Tongue (tissue), 2 donors: ENCODE measurements around the gene LRATD1. TPM values are rescaled to one million over a fixed set of nuclear protein-coding genes. Genes with fewer than 3 reads are reported as not detected.

ENCODE experiments used
- DNase-seq: peaks from one replicate; pipeline ENCODE4 v3.0.0-alpha.2; 2015
- total RNA-seq: library from RNA; depleted of rRNA; stranded (reverse); fragments of >200 nt; gene quantifications from one replicate; pipeline ENCODE4 v1.2.3, GENCODE V29; 2014

Gene LRATD1
- total RNA-seq, 1 donor from 2014 or later: 12.9 TPM

DNA sequence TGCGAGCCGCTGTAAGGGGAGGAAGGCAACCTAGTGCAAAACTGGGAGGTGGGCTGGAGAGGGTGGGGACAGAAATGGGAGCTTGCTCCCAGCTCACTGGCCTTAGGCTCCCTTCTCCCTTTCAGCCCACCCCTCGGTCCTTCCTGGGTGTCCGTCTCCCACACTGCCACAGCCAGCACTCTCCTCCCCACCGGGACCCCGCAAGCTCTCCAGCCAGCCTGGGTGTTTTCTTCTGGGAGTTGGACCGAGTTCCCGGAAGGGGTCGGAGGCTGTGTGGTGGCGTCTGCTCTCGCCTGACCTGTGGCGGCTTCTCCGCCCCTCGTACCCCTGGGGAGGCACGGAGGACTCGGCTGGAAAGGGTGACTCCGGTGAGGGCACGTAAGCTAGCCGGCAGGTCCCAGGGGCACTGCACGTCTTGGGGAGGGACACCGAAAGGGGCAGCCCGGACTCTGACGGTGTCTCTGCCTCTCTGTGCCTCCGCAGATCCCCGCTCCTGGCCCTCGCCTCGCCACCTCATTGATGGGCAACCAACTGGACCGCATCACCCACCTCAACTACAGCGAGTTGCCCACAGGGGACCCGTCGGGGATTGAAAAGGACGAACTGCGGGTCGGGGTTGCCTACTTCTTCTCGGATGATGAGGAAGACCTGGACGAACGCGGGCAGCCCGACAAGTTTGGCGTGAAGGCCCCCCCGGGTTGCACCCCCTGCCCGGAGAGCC is 1.1 kb downstream of the LRATD1 start:
- DNase-seq: no peak

DNA sequence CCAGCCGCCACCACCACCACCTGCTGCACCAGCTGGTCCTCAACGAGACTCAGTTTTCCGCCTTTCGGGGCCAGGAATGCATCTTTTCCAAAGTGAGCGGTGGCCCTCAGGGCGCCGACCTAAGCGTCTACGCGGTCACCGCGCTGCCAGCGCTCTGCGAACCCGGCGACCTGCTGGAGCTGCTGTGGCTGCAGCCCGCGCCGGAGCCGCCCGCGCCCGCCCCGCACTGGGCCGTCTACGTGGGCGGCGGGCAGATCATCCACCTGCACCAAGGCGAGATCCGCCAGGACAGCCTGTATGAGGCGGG is 1.6 kb downstream of the LRATD1 start:
- no peak for DNase-seq

DNA sequence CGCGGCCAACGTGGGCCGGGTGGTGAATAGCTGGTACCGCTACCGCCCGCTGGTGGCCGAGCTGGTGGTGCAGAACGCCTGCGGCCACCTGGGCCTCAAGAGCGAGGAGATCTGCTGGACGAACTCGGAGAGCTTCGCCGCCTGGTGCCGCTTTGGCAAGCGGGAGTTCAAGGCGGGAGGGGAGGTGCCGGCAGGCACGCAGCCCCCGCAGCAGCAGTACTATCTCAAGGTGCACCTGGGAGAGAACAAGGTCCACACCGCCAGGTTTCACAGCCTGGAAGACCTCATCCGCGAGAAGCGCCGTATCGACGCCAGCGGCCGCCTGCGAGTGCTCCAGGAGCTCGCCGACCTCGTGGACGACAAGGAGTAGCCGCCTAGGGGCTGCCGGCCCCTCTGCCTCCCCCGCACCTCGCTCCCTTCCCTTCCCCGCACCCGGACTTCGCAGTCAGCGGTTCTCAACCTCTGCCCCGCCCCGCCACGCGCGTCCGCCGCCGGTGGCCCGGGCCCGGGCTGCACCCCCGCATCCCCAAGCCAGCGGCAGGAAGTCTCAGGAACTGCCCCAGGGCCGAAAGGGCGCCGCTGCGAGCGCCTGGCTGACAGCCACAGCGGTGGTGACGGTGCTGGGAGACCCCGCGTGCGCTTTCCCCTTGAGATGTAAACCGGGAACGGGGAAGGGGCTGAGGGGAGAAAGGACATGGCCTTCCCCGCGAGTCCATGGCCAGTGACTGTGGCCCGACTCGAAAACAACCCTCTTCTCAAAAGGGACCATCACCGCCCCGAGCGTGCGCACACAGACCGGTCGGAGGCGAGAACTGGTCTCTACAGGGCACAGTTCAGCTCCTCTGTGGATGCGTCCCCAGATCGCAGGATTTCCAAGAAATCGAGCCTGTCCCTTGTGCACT is 2.2 kb downstream of the LRATD1 start:
- DNase-seq: peak; percentile 88

DNA sequence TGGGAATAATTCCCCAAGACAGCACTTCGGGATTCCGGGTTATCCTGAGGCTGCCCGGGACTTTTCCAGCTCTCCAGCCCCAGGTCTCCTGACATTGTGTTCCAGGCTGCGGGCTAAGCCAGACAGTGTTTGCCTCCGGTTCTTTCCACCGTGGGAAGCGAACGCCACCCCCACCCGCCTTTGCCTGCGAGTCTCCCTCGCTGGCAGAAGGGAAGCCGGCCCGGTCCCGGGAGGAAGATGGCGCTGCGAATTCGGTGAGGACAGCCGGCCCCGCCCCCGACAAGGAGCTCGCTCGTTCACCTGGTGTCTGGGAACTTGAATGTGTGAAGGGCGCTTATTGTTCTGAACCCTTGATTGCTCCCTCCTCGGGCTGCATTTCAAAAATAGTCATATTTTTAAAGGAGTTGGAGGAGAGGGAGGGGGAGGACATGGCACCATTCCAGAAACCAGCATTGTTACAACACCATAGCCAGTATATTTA is 2.9 kb downstream of the LRATD1 start:
- peak; percentile 84 for DNase-seq

DNA sequence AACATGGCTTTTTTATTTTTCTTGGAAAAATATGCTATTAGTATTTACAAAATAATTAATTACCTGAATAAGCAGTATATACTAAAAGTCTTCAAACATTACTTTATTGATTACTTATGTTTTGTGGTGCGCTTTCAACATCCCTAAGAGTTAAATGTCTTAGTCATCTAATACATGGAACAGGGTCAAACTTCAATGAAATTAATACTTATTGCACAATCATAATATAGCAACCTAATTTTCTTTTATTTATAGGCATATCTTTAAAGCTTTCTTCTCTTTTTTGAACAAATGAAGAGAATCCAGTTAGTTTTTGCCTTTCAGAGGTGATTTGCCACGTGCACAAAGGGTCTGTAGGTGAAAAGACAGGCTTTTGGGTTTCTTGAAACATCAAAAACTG is 6.0 kb downstream of the LRATD1 start:
- no peak for DNase-seq

DNA sequence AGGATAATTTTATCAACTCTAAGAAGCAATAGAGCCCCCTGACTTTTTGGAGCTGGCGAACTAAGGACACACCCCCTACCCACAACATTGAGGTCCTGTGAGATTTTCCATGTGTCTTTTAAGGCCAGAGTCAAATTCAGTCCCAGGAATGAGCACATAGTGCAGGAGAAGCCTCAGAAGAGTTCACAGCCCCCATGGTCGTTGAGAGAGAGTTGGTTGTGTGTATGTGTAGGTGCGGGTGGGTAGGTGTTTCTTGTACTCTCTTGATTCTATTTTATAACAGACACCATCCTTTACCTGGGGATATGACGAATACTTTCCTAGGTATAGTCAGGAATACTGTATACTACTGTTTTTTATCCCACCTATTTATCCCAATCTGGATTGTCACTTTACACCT is 8.6 kb downstream of the LRATD1 start:
- DNase-seq: no peak

DNA sequence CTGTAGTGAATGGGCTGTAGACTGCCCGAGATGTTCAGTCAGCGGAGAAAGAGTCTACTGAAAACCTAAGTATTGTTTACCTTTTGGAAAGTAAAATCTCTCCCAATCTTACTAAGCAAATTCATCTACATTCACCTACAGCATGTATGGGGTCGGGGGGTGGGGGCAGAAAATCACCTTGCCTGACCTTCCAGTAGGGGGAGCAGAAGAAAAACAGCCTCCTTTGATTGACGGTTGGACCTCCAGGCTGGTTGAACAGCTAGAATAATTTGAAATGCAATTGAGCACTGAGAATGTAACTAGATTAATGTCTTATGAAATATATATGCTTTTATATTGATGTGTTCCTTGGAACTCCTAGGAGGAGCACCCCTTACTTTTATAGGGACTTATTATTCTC is 10.0 kb downstream of the LRATD1 start:
- no peak for DNase-seq

DNA sequence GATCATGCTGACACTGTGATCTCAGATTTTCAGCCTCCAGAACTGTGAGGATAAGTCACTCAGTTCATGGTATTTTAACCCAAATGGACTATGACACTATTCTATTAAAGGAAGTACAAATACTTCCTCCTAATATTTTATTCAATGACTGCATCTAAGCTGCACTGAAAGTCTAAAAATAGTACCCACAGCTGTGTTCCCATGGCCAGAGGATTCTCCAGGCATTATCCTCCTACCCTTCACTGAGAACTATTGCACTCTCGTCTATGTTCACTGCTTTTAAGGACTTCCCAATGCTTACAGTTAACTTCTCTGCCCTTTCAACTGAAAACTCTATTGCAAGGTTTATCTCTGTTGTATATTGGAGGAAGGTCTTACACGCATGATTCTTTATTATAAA is 15.2 kb downstream of the LRATD1 start:
- peak; percentile 79 for DNase-seq

DNA sequence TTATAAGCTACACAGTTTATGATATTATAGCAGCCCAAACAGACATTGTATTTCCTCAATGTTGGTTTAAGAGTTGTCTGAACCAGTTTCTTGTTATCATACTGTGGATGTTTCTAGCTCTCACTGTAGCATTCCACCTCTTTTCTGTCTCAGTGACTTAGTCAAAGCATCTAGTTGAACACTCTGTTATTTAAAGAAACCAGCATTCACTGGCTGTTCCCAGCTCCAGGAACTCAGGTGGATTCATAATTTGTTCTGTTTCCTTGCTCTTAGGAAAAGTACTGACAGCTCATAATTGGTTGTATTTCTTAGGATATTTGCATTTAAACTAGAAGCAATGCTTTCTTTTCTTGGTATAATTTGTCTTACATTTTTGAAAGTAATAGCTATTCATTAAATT is 17.5 kb downstream of the LRATD1 start:
- no peak for DNase-seq

DNA sequence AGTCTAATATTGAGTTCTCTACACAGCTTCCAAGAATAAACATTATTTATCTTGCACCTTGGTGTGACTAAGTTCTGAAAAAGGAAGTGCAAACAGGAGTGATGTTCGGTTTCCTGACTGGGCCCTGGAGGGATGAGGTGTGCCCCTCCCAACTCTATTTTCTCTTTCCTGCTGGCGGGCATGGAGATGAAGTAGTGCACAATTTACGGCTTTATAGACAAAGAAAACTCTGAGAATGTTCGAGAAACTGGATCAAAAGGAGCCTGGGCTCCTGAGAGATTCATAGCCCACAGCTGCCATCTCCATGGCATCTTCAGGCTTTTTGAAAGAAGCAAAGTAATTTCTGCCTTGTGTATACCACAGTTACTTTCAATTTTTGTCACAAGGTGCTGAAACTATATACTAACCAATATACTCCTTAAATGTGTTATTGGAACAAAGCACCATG is 22.3 kb downstream of the LRATD1 start:
- DNase-seq: no peak

DNA sequence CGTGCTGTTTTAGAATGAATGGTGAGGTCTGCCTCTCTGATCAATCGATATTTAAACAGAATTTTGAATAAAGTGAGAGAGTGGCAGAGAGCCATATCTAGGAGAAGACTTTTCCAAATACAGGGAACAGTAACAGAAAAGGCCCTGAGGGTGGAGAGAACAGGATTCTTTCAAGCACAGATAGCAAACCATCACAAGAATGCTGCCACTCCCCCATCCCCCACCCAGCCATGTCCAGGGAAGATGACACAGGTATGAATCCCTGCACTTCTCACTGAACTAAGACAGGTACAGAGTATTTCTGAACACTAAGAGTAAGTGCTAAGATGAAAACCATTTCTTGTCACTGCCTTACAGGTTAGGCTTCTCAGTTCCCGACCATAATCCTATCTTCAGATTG is 23.6 kb downstream of the LRATD1 start:
- DNase-seq: no peak

DNA sequence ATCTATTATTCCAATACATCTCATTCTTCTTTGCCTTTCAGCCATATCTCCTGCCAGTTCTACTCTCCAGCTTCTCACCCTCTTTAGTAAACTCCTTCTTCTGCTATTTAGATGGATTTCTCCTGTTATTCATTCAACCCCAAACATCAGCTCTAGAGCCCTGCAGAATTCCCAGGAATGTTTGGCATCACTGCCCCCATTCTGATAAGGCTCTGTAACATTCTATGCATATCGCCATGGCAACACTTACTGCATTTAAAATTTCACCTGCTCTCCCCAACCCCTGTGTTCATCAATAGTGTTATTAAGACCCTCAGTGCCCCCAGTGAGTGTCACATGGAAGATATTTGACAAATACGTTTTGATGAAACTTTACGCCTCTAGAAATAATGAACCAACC is 28.6 kb downstream of the LRATD1 start:
- no peak for DNase-seq

DNA sequence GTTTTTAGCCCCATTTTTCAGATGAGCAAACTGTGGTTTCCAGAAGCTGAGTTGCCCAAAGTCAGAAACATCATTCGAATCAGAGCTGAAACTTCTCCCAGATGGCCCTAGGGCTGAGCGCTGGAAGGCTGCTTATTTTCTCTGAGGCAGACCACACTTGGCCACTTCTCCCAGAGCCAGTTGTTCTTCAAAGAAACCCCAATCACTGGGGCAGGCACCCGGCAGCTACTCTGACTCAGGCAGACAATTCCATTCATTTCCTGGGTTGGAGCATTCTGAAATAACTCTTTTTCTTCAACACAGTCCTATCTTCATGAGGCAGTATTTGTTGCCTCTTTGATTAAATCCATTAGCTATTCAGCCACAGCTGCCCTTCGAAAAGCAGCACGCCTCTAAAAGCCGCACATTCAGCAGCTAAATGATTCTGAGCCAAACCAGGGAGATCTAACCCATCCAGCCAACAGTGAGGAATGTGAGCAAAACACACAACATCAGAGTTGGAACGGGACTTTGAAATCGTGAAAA is 40.9 kb downstream of the LRATD1 start:
- peak; percentile 14 for DNase-seq

DNA sequence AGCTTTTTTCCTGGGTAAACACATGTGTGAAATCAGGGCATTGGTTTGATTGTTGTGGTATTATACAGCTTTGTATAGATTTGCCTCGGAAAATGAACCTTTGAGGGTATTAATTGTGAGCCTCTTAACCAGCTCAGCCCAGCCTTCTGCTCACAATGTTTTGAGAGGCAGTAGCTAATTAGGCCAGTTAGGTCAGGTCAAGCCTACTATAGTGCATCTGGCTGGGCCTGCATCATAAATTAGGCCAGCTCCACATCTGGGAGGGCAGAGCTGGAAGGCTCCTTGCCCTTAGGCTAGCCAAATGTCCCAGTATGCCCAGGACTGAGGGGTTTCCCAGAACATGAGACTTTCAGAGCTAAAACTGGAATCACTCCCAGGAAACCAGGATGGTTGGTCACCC is 43.0 kb downstream of the LRATD1 start:
- no peak for DNase-seq

DNA sequence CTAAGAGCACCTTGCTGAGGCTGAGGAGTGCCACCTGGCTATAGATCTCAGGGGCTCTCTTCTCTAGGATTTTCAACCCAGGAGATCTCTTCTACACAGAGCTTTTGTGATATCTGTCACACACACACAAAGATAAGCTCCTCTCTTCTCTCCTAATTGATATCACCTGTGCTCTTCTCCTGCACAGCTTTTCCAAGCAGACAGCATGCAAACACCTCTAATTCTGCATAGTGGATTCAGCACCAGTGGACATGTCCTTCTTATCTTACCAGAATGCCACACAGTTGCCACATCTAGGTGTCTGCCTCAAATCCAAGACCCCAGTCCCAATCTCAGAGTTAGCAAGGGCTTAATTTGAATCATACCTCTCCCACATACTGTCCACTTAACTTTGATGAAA is 43.9 kb downstream of the LRATD1 start:
- no peak for DNase-seq

DNA sequence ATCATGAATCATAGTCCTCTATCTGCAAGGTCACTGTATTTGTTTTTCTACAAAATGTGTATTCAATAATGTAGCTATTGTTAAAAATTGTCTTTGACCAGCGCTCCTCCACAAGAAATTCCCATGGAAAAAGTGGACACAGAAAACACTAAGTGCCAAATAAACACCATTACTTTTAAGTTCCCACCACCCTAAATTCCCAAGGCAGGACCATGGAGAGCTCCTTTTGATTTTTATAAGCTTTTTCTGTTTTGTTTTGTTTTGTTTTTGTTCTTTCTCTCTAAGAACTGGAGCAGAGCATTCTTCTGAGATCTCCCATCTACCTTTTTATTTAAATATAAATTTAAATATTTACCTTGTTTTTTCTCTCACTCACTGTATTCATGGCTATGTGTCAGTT is 44.5 kb downstream of the LRATD1 start:
- DNase-seq: peak; percentile 49

DNA sequence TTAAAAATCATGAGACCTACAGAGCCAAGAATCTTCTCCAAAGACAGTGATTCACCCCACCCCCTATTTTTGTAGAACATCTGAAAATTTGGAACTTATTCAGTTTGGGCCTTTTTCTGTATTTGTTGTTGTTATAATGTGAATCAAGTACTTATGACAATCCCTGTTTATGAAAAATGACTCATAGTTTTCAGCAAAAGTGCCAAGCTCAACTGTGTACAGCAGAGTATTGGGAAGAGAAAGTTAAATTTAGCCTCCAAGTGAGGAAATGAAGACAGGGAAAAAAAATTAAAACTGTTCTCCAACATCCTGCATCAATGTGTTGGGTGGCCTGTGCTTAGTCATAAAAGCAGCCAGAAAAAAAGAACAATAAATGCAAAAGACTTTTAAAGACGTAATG is 46.2 kb downstream of the LRATD1 start:
- DNase-seq: peak; percentile 6

DNA sequence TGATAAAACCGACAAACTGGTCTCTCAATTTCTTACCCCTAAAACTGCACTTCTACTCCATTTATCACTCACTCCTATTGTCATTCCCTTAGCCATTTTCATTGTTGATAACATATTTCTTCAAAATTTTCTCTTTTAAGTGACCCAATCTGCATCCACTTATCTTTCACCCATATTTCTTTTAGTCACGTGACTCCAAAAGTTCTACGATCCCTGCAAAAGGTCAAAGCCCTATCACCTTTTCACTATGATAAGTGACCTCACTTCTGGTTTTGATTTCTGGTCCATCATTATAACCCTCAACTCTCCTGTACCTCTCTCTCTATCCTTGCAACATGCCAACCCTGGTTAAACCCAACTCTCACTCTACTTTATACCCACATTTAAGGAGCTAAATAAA is 49.1 kb downstream of the LRATD1 start:
- DNase-seq: no peak
